ENCODE results near the gene AJAP1. TPM values are rescaled to one million over a fixed set of nuclear protein-coding genes. Genes with fewer than 3 reads are reported as not detected.

AJAP1 gene
- total RNA-seq, 2 experiments from 2014 or later = not detected

GRCh38 chr1:4733446-4734177, 79.2 kb downstream of the AJAP1 start:
- no peak overlapping the region for H2AFZ ChIP-seq (ENCODE audit: low read length)
- intact Hi-C loops (cut with micrococcal nuclease; ENCODE audit: unreplicated experiment) = no loop called here
- no peaks in the 10 kb centered on the region for H3K4me1 ChIP-seq (ENCODE audit: insufficient read depth, low read length, poor library complexity, severe bottlenecking)
- ChIA-PET CTCF (ENCODE audit: unreplicated experiment) (no interaction called here), POLR2A (no interaction called here)
- TF ChIP-seq EZH2phosphoT487 (IDR thresholded peaks at IDR 0.05; ENCODE audit: borderline replicate concordance, low read depth, low read length) (no peak), CTCF (conservative IDR thresholded peaks at IDR 0.05; ENCODE audit: low read length) (no peak)
- H3K36me3 ChIP-seq (ENCODE audit: insufficient read depth, low read length) = no peaks in the 10 kb centered on the region
- no peaks in the 10 kb centered on the region for H3K9me2 ChIP-seq (ENCODE audit: insufficient read depth, low read length)
- no peak for DNase-seq (ENCODE audit: low spot score)
- no peaks in the 10 kb centered on the region for H3K79me2 ChIP-seq (ENCODE audit: insufficient read depth, low read depth, low read length)
- no peaks in the 10 kb centered on the region for H4K20me1 ChIP-seq (ENCODE audit: insufficient read depth, low read length)
- no TSS peak for BruUV-seq (replicated peaks)
- H3K4me3 ChIP-seq (ENCODE audit: low read depth, low read length, poor library complexity, severe bottlenecking) = no peak overlapping the region
- no peak overlapping the region for H3K4me2 ChIP-seq (ENCODE audit: low read length)
- H3K27ac ChIP-seq (ENCODE audit: low read depth, low read length, poor library complexity, severe bottlenecking) = no peak overlapping the region
- H3K9me3 ChIP-seq (ENCODE audit: low read length) = no peaks in the 10 kb centered on the region

- Histone ChIP-seq H3K4me1 (ENCODE audit: insufficient read depth, low read length, poor library complexity, severe bottlenecking) (no peaks in the 10 kb centered on the region), H3K79me2 (ENCODE audit: insufficient read depth, low read depth, low read length) (no peaks in the 10 kb centered on the region), H3K9me2 (ENCODE audit: insufficient read depth, low read length) (no peaks in the 10 kb centered on the region), H4K20me1 (ENCODE audit: insufficient read depth, low read length) (no peaks in the 10 kb centered on the region), H3K4me3 (ENCODE audit: low read depth, low read length, poor library complexity, severe bottlenecking) (no peak overlapping the region), H3K4me2 (ENCODE audit: low read length) (no peak overlapping the region), H3K36me3 (ENCODE audit: insufficient read depth, low read length) (no peaks in the 10 kb centered on the region), H3K9me3 (ENCODE audit: low read length) (no peaks in the 10 kb centered on the region), H3K27ac (ENCODE audit: low read depth, low read length, poor library complexity, severe bottlenecking) (no peak overlapping the region), H2AFZ (ENCODE audit: low read length) (no peak overlapping the region)
- no TSS peak for BruUV-seq (replicated peaks)
- DNase-seq (ENCODE audit: low spot score) = no peak
- TF ChIP-seq CTCF (conservative IDR thresholded peaks at IDR 0.05; ENCODE audit: low read length) = no peak
- no peak for TF ChIP-seq EZH2phosphoT487 (IDR thresholded peaks at IDR 0.05; ENCODE audit: borderline replicate concordance, low read depth, low read length)
- CTCF ChIA-PET (ENCODE audit: unreplicated experiment) = no interaction called here
- POLR2A ChIA-PET = no interaction called here
- intact Hi-C loops (cut with micrococcal nuclease; ENCODE audit: unreplicated experiment) = no loop called here
Measured at GRCh38 chr1:4734219-4734618, 79.8 kb downstream of the AJAP1 start.

- no peak for DNase-seq (ENCODE audit: low spot score)
- ChIA-PET CTCF (ENCODE audit: unreplicated experiment) (no interaction called here), POLR2A (no interaction called here)
- Histone ChIP-seq H3K27ac (ENCODE audit: low read depth, low read length, poor library complexity, severe bottlenecking) (no peak overlapping the region), H3K4me3 (ENCODE audit: low read depth, low read length, poor library complexity, severe bottlenecking) (no peak overlapping the region), H3K9me3 (ENCODE audit: low read length) (no peaks in the 10 kb centered on the region), H3K4me1 (ENCODE audit: insufficient read depth, low read length, poor library complexity, severe bottlenecking) (no peaks in the 10 kb centered on the region), H4K20me1 (ENCODE audit: insufficient read depth, low read length) (no peaks in the 10 kb centered on the region), H2AFZ (ENCODE audit: low read length) (no peak overlapping the region), H3K79me2 (ENCODE audit: insufficient read depth, low read depth, low read length) (no peaks in the 10 kb centered on the region), H3K36me3 (ENCODE audit: insufficient read depth, low read length) (no peaks in the 10 kb centered on the region), H3K9me2 (ENCODE audit: insufficient read depth, low read length) (no peaks in the 10 kb centered on the region), H3K4me2 (ENCODE audit: low read length) (no peak overlapping the region)
- no peak for TF ChIP-seq EZH2phosphoT487 (IDR thresholded peaks at IDR 0.05; ENCODE audit: borderline replicate concordance, low read depth, low read length)
- no peak for TF ChIP-seq CTCF (conservative IDR thresholded peaks at IDR 0.05; ENCODE audit: low read length)
- intact Hi-C loops (cut with micrococcal nuclease; ENCODE audit: unreplicated experiment) = no loop called here
- BruUV-seq (replicated peaks) = no TSS peak
Measured at GRCh38 chr1:4734791-4735190, 80.4 kb downstream of the AJAP1 start.
